Activated T-helper 1 cell treated with anti-CD3 and anti-CD28 coated beads, Interleukin-2, amount 50 U/mL, for 16 hours (primary cell): ENCODE data around the gene SFT2D2.

ENCODE experiments used
- DNase-seq, 2 donors: peaks; one replicate each; pipeline ENCODE4 v3.0.0-alpha.2; 2020; ENCODE audit warnings: low read depth in 1 of 2, low spot score in 1 of 2

Gene SFT2D2

GRCh38 chr1:168221275-168221674 lies 4.5 kb upstream of the SFT2D2 start:
- no peak for DNase-seq

- no peak for DNase-seq
Measured at GRCh38 chr1:168223261-168223660, 2.5 kb upstream of the SFT2D2 start.

DNA sequence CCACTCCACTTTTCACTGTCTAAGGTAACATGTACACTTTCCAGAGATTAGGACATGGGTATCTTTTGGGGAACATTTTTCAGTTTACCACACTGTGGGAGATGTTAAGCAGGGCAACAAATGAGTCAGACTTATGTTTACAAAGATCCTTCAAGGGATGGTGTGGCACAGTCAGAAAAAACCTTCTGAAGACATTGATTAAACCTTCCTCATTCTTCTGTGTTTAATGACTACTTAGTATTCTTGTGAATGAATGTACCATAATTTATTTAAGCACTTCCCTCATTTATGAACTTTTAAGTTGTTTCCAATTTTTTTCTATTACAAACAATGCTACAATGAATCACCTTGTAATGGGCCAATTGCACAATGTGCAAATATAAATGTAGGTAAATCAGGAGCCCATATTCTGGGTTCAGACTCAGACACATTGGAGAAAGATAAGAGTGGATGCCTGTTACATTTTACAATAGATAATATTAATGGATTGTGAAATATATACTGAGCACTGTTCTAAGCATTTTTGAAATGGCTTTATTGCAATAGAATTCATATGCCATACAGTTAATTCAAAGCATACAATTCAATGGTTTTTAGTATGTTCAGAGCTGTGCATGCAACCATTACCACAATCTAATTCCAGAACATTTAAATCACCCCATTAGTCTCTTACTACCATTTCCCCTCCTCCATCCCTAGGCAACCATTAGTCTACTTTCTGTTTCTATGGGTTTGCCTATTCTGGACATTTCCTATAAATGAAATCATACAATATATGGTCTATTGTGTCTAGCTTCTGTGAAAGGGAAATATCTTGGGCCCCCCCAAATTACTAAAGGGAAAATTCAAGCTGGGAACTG lies 1.9 kb upstream of the SFT2D2 start:
- DNase-seq: no peak

DNA sequence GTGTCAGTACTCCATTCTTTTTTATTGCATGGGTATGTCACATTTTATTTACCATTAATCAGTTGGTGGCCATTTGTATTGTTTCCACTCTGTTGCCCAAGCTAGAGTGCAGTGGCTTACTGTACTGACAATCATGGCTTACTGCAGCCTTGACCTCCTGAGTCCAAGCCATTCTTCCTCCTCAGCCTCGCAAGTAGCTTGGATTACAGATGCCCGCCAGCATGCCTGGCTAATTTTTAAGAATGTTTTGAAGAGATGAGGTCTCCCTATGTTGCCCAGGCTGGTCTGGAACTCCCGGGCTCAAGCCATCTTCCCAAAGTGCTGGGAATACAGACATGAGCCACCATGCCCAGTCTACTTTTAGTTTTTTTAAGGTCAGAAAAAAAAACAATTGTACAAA lies 813 bp upstream of the SFT2D2 start:
- no peak for DNase-seq

DNA sequence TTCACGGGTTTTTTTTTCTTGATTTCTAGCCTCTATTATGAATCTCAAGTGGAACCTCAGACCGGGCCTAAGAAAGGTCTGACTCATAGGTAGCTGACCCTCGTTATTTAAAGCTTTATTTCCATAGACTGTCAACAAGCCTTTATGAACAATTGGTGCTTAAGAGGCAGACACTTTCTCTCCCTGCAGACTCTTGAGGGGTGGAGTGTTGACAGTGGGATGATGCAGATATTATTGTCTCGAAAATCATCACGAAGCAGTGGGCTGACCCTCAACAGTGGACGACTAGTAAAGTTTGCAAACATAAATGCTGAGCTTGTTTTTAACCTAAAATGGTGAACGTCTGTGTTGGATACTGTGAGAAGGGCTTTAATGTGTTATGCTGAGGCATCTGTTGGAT lies 1.8 kb downstream of the SFT2D2 start:
- DNase-seq: no peak

DNA sequence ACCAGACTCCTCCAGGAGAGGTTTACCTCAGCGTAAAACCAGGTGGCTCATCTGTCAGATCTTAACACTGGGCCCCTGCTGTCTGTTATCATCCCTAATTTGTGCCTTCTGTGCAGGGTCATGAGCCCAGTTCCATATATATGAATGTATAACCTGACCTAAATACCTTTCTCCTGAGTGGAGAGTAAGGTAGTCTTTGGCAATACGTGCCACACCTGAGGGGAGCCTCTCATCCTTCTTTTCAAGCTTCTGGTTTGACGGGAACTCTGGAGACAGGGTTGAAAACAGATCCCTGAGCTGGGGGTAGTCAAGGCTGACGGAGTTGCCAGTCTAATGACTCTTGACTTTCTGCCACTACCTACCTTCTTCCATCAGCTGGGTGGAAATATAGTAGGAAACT lies 4.1 kb downstream of the SFT2D2 start:
- DNase-seq: no peak

GRCh38 chr1:168230709-168231108 lies 4.9 kb downstream of the SFT2D2 start:
- no peak for DNase-seq

DNA sequence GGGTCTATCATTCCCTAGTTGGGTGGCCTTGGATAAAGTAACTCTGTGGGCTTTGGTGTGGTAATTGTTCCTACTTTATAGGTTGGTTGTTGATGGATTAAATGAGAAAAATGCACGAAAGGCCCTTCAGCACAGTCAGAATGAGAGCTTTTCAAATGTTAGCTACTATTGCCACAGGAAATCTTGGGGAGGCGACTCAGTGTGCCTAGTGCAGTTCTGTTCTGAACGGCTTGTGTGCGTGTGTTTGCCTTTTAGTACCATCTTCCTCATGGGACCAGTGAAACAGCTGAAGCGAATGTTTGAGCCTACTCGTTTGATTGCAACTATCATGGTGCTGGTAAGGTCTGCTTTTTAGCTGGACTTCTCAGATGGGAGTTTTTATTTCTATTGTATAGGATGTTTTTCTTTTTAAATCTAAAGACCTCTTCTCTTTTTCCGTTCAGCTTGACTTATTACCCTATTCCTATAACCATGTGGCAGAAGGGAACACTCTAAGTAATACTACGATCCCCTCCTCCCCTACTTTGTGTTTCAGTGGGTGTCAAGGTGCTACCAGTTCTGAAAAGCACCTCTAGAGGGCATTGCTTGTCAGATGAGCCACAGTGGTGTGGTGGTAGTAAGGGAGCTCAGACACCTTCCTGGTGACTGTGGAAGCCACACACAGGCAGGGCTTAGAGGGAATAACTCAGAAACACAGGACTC lies 9.2 kb downstream of the SFT2D2 start:
- DNase-seq: no peak

GRCh38 chr1:168235548-168235885 lies 9.7 kb downstream of the SFT2D2 start:
- no peak for DNase-seq

GRCh38 chr1:168235937-168236336 lies 10.1 kb downstream of the SFT2D2 start:
- DNase-seq: no peak

- no peak for DNase-seq
Measured at GRCh38 chr1:168236836-168237611, 11.2 kb downstream of the SFT2D2 start.

- DNase-seq: no peak
Measured at GRCh38 chr1:168243198-168243597, 17.4 kb downstream of the SFT2D2 start.

GRCh38 chr1:168243636-168244212 lies 17.9 kb downstream of the SFT2D2 start:
- DNase-seq: no peak

- no peak for DNase-seq
Measured at GRCh38 chr1:168245042-168245441, 19.2 kb downstream of the SFT2D2 start.

GRCh38 chr1:168246506-168246905 lies 20.7 kb downstream of the SFT2D2 start:
- no peak for DNase-seq

- DNase-seq: no peak
Measured at GRCh38 chr1:168252204-168252733, 26.5 kb downstream of the SFT2D2 start.

GRCh38 chr1:168256164-168256563 lies 30.4 kb downstream of the SFT2D2 start:
- no peak for DNase-seq

DNA sequence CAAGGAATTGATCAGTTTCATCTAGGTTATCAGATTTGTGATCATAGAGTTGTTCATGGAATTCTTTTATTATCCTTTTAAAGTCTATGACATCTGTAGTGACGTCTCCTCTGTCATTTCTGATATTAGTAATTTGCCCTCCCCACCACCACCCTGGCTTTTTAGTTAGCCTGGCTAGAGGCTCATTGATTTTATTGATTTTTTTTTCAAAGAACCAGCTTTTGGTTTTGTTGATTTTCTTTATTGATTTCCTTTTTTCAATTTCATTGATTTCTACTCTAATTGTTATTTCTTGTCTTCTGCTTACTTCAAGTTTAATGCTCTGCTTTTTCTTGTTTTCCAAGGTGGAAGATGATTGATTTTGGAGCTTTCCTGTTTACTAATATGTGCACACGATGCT lies 31.6 kb downstream of the SFT2D2 start:
- no peak for DNase-seq

DNA sequence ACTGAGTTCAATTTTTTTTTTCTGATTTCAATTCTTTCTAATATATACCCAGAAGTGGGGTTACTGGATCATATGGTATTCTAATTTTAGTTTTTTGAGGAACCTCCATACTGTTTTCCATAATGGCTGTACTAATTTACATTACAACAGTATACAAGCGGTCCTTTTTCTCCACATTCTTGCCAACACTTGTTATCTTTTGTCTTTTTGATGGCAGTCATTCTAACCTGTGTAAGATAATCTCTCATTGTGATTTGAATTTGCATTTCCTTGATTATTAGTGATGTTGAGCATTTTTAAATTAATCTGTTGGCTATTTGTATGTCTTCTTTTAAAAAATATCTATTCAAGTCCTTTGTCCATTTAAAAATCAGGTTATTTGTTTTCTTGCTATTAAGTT lies 33.8 kb downstream of the SFT2D2 start:
- no peak for DNase-seq

DNA sequence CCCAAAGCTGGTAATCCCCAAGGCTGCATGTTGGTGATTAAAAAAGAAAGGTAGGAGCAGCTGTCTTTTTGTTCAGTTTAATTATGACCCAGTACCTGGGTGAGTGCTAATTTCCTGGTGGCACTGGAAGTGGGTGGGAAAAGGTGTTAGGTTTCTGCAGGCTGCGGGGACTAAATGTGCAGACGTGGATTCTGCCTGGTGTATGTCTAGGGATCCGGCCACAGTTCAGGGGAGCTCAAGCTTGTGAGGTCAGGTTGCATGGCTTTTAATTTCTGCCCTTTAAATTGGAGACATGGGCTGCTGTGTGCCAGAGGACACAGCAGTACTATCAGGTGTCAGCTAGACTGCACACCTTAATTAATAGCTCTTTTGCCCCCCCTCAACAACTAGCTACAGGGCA lies 34.6 kb downstream of the SFT2D2 start:
- no peak for DNase-seq

- no peak for DNase-seq
Measured at GRCh38 chr1:168261390-168261789, 35.6 kb downstream of the SFT2D2 start.
